H1 (cell line): ENCODE results near the gene KISS1R. TPM values are rescaled to one million over a fixed set of nuclear protein-coding genes. Genes with fewer than 3 reads are reported as not detected.

Source experiments
- CTCF ChIA-PET: fragments of 300-600 bp; sonication (Branson Sonifier 250); formaldehyde crosslinking; loops from one replicate; lab custom pipeline; 2021; ENCODE audit not compliant: partially characterized antibody; lab: Charles Lee
- POLR2A ChIA-PET: fragments of 300-600 bp; sonication (Branson Sonifier 250); formaldehyde crosslinking; loops from one replicate; lab custom pipeline; 2021; ENCODE audit warnings: inconsistent platforms; ENCODE audit not compliant: partially characterized antibody; lab: Charles Lee
- DNase-seq, 2 experiments: peaks; one replicate each; pipeline versions ENCODE4 v3.0.0 to v3.0.0-alpha.2; 2010 to 2022; ENCODE audit warnings: low spot score in 2 of 2, low read depth in 1 of 2, mixed read lengths in 1 of 2
- FAIRE-seq: peaks from 2 replicates; lab custom pipeline; 2011; peaks lifted over from hg19 to GRCh38; lab: Jason Lieb, UNC
- H2AFZ ChIP-seq: 2 replicates; pipeline ENCODE4 v1.8.1; 2012; ENCODE audit warnings: low read length, inconsistent platforms
- H2AK5ac ChIP-seq: 2 replicates; pipeline ENCODE4 v1.6.1; 2013; ENCODE audit warnings: low read depth, low read length
- H2BK120ac ChIP-seq: replicated peaks from 2 replicates; pipeline ENCODE3; 2013; ENCODE audit warnings: low read depth, low read length, inconsistent platforms
- H2BK12ac ChIP-seq: 2 replicates; pipeline ENCODE4 v1.6.1; 2013; ENCODE audit warnings: low read depth, low read length
- H2BK15ac ChIP-seq: 2 replicates; pipeline ENCODE4 v1.6.1; 2013; ENCODE audit warnings: low read length
- H2BK20ac ChIP-seq: 2 replicates; pipeline ENCODE4 v1.6.1; 2013; ENCODE audit warnings: low read length
- H2BK5ac ChIP-seq: 2 replicates; pipeline ENCODE4 v1.6.1; 2013; ENCODE audit warnings: low read depth, low read length
- H3K14ac ChIP-seq: 2 replicates; pipeline ENCODE4 v1.6.1; 2013; ENCODE audit warnings: inconsistent platforms; ENCODE audit not compliant: insufficient read length
- H3K18ac ChIP-seq: 2 replicates; pipeline ENCODE4 v1.6.1; 2013; ENCODE audit warnings: low read length; ENCODE audit errors: extremely low read depth
- H3K23ac ChIP-seq: 2 replicates; pipeline ENCODE4 v1.6.1; 2013; ENCODE audit warnings: inconsistent platforms; ENCODE audit not compliant: insufficient read length
- H3K23me2 ChIP-seq: 2 replicates; pipeline ENCODE4 v1.6.1; 2013; ENCODE audit warnings: low read depth, low read length
- H3K27ac ChIP-seq: 2 replicates; pipeline ENCODE4 v1.6.1; 2011; ENCODE audit warnings: low read depth, low read length, inconsistent platforms
- H3K27me3 ChIP-seq, 4 experiments: replicated peaks in 1 of 4; 1 replicate in 1 of 4; 2 replicates in 3 of 4; pipeline versions ENCODE4 v1.6.1 to v1.8.1; 2011 to 2013; ENCODE audit warnings: low read length in 3 of 4, mild to moderate bottlenecking in 3 of 4, inconsistent platforms in 2 of 4, mixed read lengths in 2 of 4, moderate library complexity in 1 of 4; ENCODE audit not compliant: control insufficient read depth in 3 of 4, insufficient read depth in 3 of 4; ENCODE audit errors: extremely low read depth in 1 of 4
- H3K36me3 ChIP-seq, 4 experiments: 2 replicates each; pipeline versions ENCODE4 v1.6.1 to v1.8.1; 2011 to 2013; ENCODE audit warnings: mild to moderate bottlenecking in 4 of 4, low read length in 3 of 4, moderate library complexity in 2 of 4, control low read depth in 1 of 4, inconsistent platforms in 1 of 4; ENCODE audit not compliant: insufficient read depth in 4 of 4, control insufficient read depth in 2 of 4
- H3K4ac ChIP-seq: replicated peaks from 2 replicates; pipeline ENCODE3; 2013; ENCODE audit warnings: low read length, low read depth, mixed read lengths, inconsistent platforms; ENCODE audit not compliant: insufficient read length
- H3K4me1 ChIP-seq, 4 experiments: replicated peaks in 1 of 4; 1 replicate in 1 of 4; 2 replicates in 3 of 4; pipeline versions ENCODE4 v1.6.1 to v1.8.1; 2011 to 2013; ENCODE audit warnings: low read length in 3 of 4, inconsistent platforms in 2 of 4, mixed read lengths in 1 of 4; ENCODE audit not compliant: insufficient read depth in 4 of 4, control insufficient read depth in 3 of 4
- H3K4me2 ChIP-seq, 2 experiments: 2 replicates each; pipeline versions ENCODE4 v1.6.1 to v1.8.1; 2011 to 2013; ENCODE audit warnings: low read depth in 2 of 2, low read length in 2 of 2, control low read depth in 1 of 2, inconsistent platforms in 1 of 2, mild to moderate bottlenecking in 1 of 2; ENCODE audit not compliant: insufficient read depth in 1 of 2
- H3K4me3 ChIP-seq, 4 experiments: fragments of 200-600, 300-600 bp in 1 of 4; sonication (generic), shearing (Covaris generic), sonication (Bioruptor Twin) in 1 of 4; 2 replicates each; pipeline versions ENCODE4 v1.5.1 to v1.8.1; 2011 to 2016; ENCODE audit warnings: low read length in 4 of 4, low read depth in 3 of 4, control low read depth in 2 of 4, inconsistent platforms in 2 of 4, mild to moderate bottlenecking in 2 of 4, mixed read lengths in 1 of 4, moderate library complexity in 1 of 4; ENCODE audit not compliant: insufficient read depth in 2 of 4; ENCODE audit errors: extremely low read depth in 1 of 4
- H3K56ac ChIP-seq: replicated peaks from 2 replicates; pipeline ENCODE3; 2013; ENCODE audit warnings: low read depth, mild to moderate bottlenecking, mixed read lengths, low read length, inconsistent platforms; ENCODE audit not compliant: insufficient read length
- H3K79me1 ChIP-seq: 2 replicates; pipeline ENCODE4 v1.6.1; 2013; ENCODE audit warnings: low read depth, low read length, control low read depth
- H3K79me2 ChIP-seq, 2 experiments: 2 replicates each; pipeline versions ENCODE4 v1.6.1 to v1.8.1; 2012 to 2013; ENCODE audit warnings: low read length in 2 of 2, mild to moderate bottlenecking in 2 of 2, inconsistent platforms in 1 of 2; ENCODE audit not compliant: insufficient read depth in 2 of 2, control insufficient read depth in 1 of 2
- H3K9ac ChIP-seq, 4 experiments: replicated peaks in 1 of 4; 1 replicate in 1 of 4; 2 replicates in 3 of 4; pipeline versions ENCODE4 v1.6.1 to v1.8.1; 2011 to 2013; ENCODE audit warnings: low read depth in 3 of 4, low read length in 3 of 4, control low read depth in 2 of 4, mild to moderate bottlenecking in 2 of 4, moderate library complexity in 2 of 4, inconsistent platforms in 1 of 4; ENCODE audit errors: extremely low read depth in 1 of 4
- H3K9me3 ChIP-seq, 2 experiments: 2 replicates each; pipeline versions ENCODE4 v1.6.1 to v1.8.1; 2012 to 2013; ENCODE audit warnings: mild to moderate bottlenecking in 2 of 2, moderate library complexity in 2 of 2, control low read depth in 1 of 2, inconsistent platforms in 1 of 2, low read depth in 1 of 2, low read length in 1 of 2, mixed read lengths in 1 of 2; ENCODE audit not compliant: insufficient read depth in 2 of 2
- H4K20me1 ChIP-seq, 2 experiments: replicated peaks in 1 of 2; 2 replicates each; pipeline versions ENCODE3 to v1.8.1; 2011 to 2013; ENCODE audit warnings: inconsistent platforms in 2 of 2, low read length in 2 of 2, mild to moderate bottlenecking in 1 of 2; ENCODE audit not compliant: insufficient read depth in 2 of 2, control insufficient read depth in 1 of 2
- H4K5ac ChIP-seq: 2 replicates; pipeline ENCODE4 v1.6.1; 2013; ENCODE audit warnings: low read length, low read depth, mixed read lengths, inconsistent platforms; ENCODE audit not compliant: insufficient read length
- H4K8ac ChIP-seq: 2 replicates; pipeline ENCODE4 v1.8.0; 2013; ENCODE audit warnings: mild to moderate bottlenecking, moderate library complexity, low read length, inconsistent platforms; ENCODE audit not compliant: insufficient read depth; ENCODE audit errors: extremely low read depth
- H4K91ac ChIP-seq: replicated peaks from 2 replicates; pipeline ENCODE3; 2013; ENCODE audit warnings: low read length, mixed read lengths, inconsistent platforms; ENCODE audit not compliant: insufficient read length
- BACH1 ChIP-seq: IDR thresholded peaks from 2 replicates; pipeline ENCODE4 v1.6.1; 2012; ENCODE audit warnings: low read length, improper control_type of control experiment
- BCL11A ChIP-seq, 2 experiments: IDR thresholded peaks; one replicate each; pipeline ENCODE4 v1.6.1; 2011; ENCODE audit warnings: low read depth in 2 of 2, low read length in 2 of 2, mild to moderate bottlenecking in 2 of 2
- CEBPB ChIP-seq: IDR thresholded peaks from 2 replicates; pipeline ENCODE4 v1.6.1; 2012; ENCODE audit warnings: low read depth, low read length
- EZH2 ChIP-seq: fragments of 200-600 bp; sonication (generic); IDR thresholded peaks from 2 replicates; pipeline ENCODE4 v1.7.1; 2012; ENCODE audit warnings: low read depth, mild to moderate bottlenecking, moderate library complexity, low read length, inconsistent platforms; ENCODE audit not compliant: severe bottlenecking
- KDM4A ChIP-seq: IDR thresholded peaks from one replicate; pipeline ENCODE4 v1.7.1; 2012; ENCODE audit warnings: low read depth, mild to moderate bottlenecking, moderate library complexity, low read length, inconsistent platforms; ENCODE audit not compliant: severe bottlenecking
- NANOG ChIP-seq: IDR thresholded peaks from 2 replicates; pipeline ENCODE4 v1.6.1; 2011; ENCODE audit warnings: low read length, low read depth, mild to moderate bottlenecking, inconsistent platforms; ENCODE audit not compliant: insufficient read depth, poor library complexity, severe bottlenecking
- RAD21 ChIP-seq, 2 experiments: IDR thresholded peaks in 1 of 2; conservative IDR thresholded peaks in 1 of 2; 2 replicates each; pipeline ENCODE4 v1.6.1; 2011; ENCODE audit warnings: low read depth in 2 of 2, low read length in 2 of 2, improper control_type of control experiment in 1 of 2, inconsistent platforms in 1 of 2, mild to moderate bottlenecking in 1 of 2, moderate library complexity in 1 of 2
- WGBS, 2 experiments: shearing (Covaris generic) in 1 of 2; methylation state at CpG; one replicate each; pipeline versions ENCODE4 v1.1.6 to v1.1.7; 2013 to 2015; ENCODE audit warnings: low lambda C conversion rate in 2 of 2, mixed read lengths in 2 of 2, inconsistent platforms in 1 of 2, low coverage in 1 of 2, missing lambda C conversion rate in 1 of 2; ENCODE audit not compliant: insufficient replicate concordance in 2 of 2, insufficient coverage in 1 of 2, insufficient read length in 1 of 2; ENCODE audit errors: extremely low coverage in 1 of 2, missing lambda C conversion rate in 1 of 2; 5-methylcytosine and 5-hydroxymethylcytosine counted together
- polyA plus RNA-seq, 7 experiments: library from polyadenylated mRNA; depleted of rRNA in 3 of 7; stranded (reverse) in 5 of 7; unstranded in 2 of 7; fragments of >200 nt in 5 of 7; fragments of 200-250 nt in 2 of 7; gene quantifications; 1 replicate in 5 of 7; 2 replicates in 1 of 7; 4 replicates in 1 of 7; pipeline versions ENCODE4 v1.2.1 to v1.2.3, GENCODE V29; 2011 to 2013; ENCODE audit warnings: missing spikeins in 2 of 7, mixed read lengths in 2 of 7
- total RNA-seq: library from RNA; stranded (reverse); fragmentation: NEBNext Ultra II Directional; extraction: Animal tissue kit (Norgen Biotek cat#: 25700); gene quantifications from 2 replicates; pipeline ENCODE4 v1.2.1, GENCODE V29; 2021
- TF ChIP-seq, protein P1 (sequence below), 3 experiments: IDR thresholded peaks; 1 replicate in 2 of 3; 2 replicates in 1 of 3; pipeline versions ENCODE4 v1.5.1 to v1.6.1; 2011; ENCODE audit warnings: low read length in 3 of 3, mild to moderate bottlenecking in 3 of 3, inconsistent platforms in 2 of 3, low read depth in 1 of 3, moderate library complexity in 1 of 3; ENCODE audit not compliant: insufficient read depth in 1 of 3; ENCODE audit errors: control extremely low read depth in 1 of 3

Gene KISS1R
- total and polyA plus RNA-seq, 2 of the 8 experiments (the other 6 are each of a cell fraction or from before 2014, with no cell fraction given) = 2.3 to 2.7 TPM

DNA sequence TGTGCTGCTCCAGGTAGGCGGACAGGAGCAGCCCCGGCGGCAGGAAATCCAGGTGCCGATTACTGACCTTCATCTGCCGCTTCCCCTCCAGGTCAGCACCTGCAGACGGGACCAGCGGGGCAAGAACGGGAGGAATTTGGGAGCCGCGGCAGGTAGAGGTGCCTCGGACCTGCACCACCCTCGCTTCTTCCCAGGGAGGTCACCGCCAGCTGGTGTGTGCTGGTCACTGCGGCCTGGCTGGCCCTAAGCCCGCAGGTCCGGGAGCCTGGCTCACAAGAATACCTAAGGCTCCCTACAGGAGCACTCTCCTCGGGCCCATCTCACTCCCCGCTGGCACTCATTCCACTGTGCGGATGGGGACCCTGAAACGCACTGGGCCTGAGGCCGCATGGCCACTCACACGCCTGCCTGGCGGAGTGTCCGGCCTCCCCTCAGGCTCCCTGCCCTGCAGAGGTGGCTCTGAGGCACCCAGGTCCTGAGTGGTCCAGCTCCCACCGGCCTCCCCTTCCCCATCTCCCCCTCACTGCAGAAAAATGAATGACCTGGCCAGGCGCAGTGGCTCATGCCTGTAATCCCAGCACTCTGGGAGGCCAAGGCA is 19.6 kb upstream of the KISS1R start:
- H4K20me1 ChIP-seq = peaks cover 10 to 19% of the 10 kb centered on the region in 2 experiments
- CTCF ChIA-PET = interaction anchor here (0.8 to 2.2 kb wide), 10 partner anchors 9 to 312 kb away, joined by 3 to 9 read pairs (median 4); partner anchors contain the start of gene AZU1

More for the DNA sequence above, 19.6 kb upstream of the KISS1R start:
- Histone ChIP-seq H3K4ac (no peak overlapping the region), H2BK15ac (no peak overlapping the region), H2BK120ac (no peak overlapping the region), H3K4me3 (no peak overlapping the region), H3K56ac (no peak overlapping the region), H2BK12ac (no peak overlapping the region), H3K79me1 (no peaks in the 10 kb centered on the region), H3K4me2 (no peak overlapping the region), H4K8ac (no peak overlapping the region), H2BK5ac (no peak overlapping the region), H3K79me2 (no peaks in the 10 kb centered on the region; a peak in 1 of 4 replicates), H2AFZ (no peak overlapping the region), H3K27me3 (no peaks in the 10 kb centered on the region), H3K27ac (no peak overlapping the region), H3K9me3 (no peaks in the 10 kb centered on the region), H3K14ac (no peak overlapping the region), H4K5ac (no peak overlapping the region), H2BK20ac (no peak overlapping the region), H3K18ac (no peak overlapping the region), H3K23ac (no peak overlapping the region), H3K4me1 (peaks cover 0 to 11% (median 5%) of the 10 kb centered on the region in 4 experiments; a peak in 5 of 7 replicates), H3K23me2 (peaks cover 3% of the 10 kb centered on the region; the same call in 1 of the 2 replicates), H2AK5ac (no peak overlapping the region), H3K9ac (no peak overlapping the region), H4K91ac (no peak overlapping the region), H3K36me3 (peaks cover 0 to 13% (median 2%) of the 10 kb centered on the region in 4 experiments; a peak in 2 of 8 replicates)
- DNase-seq = peak in 1 of 2 experiments; percentile 69
- 83% methylated on average over 24 of the region's 26 CpGs; no CpG with 5 or more reads in 1 of the 2 experiments for WGBS, 2 experiments
- TF ChIP-seq KDM4A = no peak
- TF ChIP-seq BCL11A (IDR thresholded peaks at IDR 0.05; ENCODE audit: low read depth in 2 of 2, low read length in 2 of 2) = no peak
- no peak for TF ChIP-seq EZH2
- no peak for TF ChIP-seq BACH1
- TF ChIP-seq, protein P1, sequence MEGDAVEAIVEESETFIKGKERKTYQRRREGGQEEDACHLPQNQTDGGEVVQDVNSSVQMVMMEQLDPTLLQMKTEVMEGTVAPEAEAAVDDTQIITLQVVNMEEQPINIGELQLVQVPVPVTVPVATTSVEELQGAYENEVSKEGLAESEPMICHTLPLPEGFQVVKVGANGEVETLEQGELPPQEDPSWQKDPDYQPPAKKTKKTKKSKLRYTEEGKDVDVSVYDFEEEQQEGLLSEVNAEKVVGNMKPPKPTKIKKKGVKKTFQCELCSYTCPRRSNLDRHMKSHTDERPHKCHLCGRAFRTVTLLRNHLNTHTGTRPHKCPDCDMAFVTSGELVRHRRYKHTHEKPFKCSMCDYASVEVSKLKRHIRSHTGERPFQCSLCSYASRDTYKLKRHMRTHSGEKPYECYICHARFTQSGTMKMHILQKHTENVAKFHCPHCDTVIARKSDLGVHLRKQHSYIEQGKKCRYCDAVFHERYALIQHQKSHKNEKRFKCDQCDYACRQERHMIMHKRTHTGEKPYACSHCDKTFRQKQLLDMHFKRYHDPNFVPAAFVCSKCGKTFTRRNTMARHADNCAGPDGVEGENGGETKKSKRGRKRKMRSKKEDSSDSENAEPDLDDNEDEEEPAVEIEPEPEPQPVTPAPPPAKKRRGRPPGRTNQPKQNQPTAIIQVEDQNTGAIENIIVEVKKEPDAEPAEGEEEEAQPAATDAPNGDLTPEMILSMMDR (IDR thresholded peaks at IDR 0.05; ENCODE audit: control extremely low read depth in 1 of 3, insufficient read depth in 1 of 3, low read depth in 1 of 3, low read length in 3 of 3) = peak in 2 of 3 experiments; percentile 49 to 51; a peak in 2 of 4 replicates
- TF ChIP-seq RAD21 (IDR thresholded peaks at IDR 0.05 in 1 of 2, conservative IDR thresholded peaks at IDR 0.05 in 1 of 2; ENCODE audit: low read depth in 2 of 2, low read length in 2 of 2) = 0 out of 4 replicates have a peak, but pooled peaks of 1 of the 2 experiments have one; percentile 3
- TF ChIP-seq NANOG = no peak
- no peak for TF ChIP-seq CEBPB
- POLR2A ChIA-PET = interaction anchor here (1.0 to 1.9 kb wide), 5 partner anchors 8 to 97 kb away, joined by 3 to 5 read pairs (median 4); no protein-coding TSS in a partner anchor
- no peak for FAIRE-seq
